Left ventricle myocardium inferior (tissue), 1 donor: ENCODE measurements around the gene FAIM2. TPM values are rescaled to one million over a fixed set of nuclear protein-coding genes. Genes with fewer than 3 reads are reported as not detected.

Experiments
- DNase-seq: peaks from one replicate; pipeline ENCODE4 v3.0.0-alpha.2; 2020
- H3K27ac ChIP-seq: fragments of 200-600 bp; replicated peaks from 2 replicates; pipeline ENCODE4 v1.8.0; 2021
- H3K27me3 ChIP-seq: fragments of 200-600 bp; 2 replicates; pipeline ENCODE4 v1.8.0; 2021; ENCODE audit warnings: low read depth
- H3K36me3 ChIP-seq: fragments of 200-600 bp; 2 replicates; pipeline ENCODE4 v1.8.0; 2021
- H3K4me1 ChIP-seq: fragments of 200-600 bp; 2 replicates; pipeline ENCODE4 v1.8.0; 2021
- H3K4me3 ChIP-seq: fragments of 200-600 bp; 2 replicates; pipeline ENCODE4 v1.8.0; 2021; ENCODE audit warnings: mild to moderate bottlenecking, moderate library complexity
- H3K9me3 ChIP-seq: fragments of 200-600 bp; replicated peaks from 2 replicates; pipeline ENCODE4 v1.8.0; 2021
- intact Hi-C: fragments of 100-400 bp; cut with micrococcal nuclease; formaldehyde crosslinking; loops from one replicate; pipeline ENCODE4 v1.11.0; 2022
- total RNA-seq: library from RNA; stranded (reverse); fragmentation: NEBNext Ultra II Directional; extraction: Animal tissue kit (Norgen Biotek cat#: 25700); gene quantifications from one replicate; pipeline ENCODE4 v1.2.1, GENCODE V29; 2021
- TF ChIP-seq, protein P1 (sequence below): fragments of 200-600 bp; IDR thresholded peaks from 2 replicates; pipeline ENCODE4 v1.8.0; 2021; ENCODE audit warnings: antibody characterized with exemption, mild to moderate bottlenecking, borderline replicate concordance
- donor health status: DM: no; HTN: yes; CAD: no; lungs with severe emphysema.

Gene FAIM2
- total RNA-seq, 1 donor from 2014 or later: 7.4 TPM

DNA sequence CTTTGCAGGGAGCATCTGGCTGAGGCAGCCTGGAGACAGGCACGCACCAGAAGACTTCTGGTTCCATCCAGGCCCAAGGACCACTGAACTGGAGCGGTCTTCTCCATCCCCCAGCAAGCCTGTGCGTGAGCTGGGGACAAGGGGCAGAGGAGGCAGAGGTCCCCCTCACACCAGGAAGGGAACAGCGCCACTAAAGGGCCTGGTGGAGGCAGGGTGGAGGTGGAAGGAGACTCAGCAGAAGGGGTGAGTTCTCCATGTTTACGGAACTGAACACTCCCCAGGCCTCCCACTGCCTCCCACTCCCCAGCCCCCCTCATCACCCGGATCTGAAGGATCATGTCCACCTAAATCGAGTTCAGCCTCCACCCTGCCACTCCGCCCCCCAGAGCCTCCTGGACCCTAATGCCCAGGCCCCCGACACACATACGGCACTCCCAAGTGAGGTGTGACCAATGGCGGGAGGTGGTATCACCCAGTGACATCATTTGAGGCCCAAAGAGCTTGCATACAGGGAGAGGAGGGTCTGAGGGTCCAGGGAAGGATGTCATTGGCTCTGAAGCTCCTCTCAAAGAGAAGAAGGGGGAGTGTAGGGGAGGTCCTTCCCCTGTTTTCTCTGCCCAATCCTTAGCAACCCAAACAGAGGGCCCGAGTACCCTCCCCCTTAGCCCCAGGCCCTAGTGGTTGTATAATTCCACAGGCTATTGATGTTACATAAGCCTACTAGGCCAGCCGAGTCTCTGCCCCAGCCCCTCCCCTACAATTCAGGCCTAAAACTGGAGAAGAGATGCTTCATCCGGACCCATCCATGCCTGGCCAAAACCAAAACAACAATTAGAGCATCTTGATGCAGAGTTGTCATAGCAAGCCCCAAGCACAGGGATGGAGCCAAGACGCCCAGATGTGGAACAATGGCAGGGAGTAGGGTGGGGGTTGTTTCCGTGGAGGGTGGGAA lies 1.0 kb downstream of the FAIM2 start:
- peaks cover 84% of the 10 kb centered on the region for H3K27me3 ChIP-seq
- H3K4me3 ChIP-seq: peak overlapping the region; percentile 58
- H3K27ac ChIP-seq: peak overlapping the region; percentile 68

DNA sequence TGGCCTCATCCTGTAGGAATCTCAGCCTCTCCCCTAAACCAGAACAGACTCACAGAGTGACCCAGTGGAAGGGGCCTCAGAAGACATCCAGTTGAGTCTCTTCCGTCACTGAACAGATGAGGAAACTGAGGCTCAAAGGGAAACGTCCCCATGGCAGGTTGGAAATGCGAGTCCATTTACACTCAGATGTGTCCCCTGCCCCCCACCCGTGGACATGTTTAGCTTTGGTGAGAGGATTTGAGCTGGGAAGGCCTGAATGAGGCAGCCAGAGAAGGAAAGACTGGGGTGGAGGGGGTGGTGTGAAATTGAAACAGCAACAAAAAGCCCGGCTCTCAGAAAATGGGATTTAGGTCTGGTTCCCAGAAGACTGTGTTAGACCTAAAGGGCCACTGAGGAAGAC lies 1.7 kb downstream of the FAIM2 start:
- Histone ChIP-seq H3K27ac (no peak overlapping the region), H3K27me3 (peaks cover 91% of the 10 kb centered on the region), H3K4me1 (peaks cover 13% of the 10 kb centered on the region), H3K36me3 (no peaks in the 10 kb centered on the region), H3K9me3 (no peaks in the 10 kb centered on the region), H3K4me3 (peak overlapping the region; percentile 58)
- TF ChIP-seq, protein P1, sequence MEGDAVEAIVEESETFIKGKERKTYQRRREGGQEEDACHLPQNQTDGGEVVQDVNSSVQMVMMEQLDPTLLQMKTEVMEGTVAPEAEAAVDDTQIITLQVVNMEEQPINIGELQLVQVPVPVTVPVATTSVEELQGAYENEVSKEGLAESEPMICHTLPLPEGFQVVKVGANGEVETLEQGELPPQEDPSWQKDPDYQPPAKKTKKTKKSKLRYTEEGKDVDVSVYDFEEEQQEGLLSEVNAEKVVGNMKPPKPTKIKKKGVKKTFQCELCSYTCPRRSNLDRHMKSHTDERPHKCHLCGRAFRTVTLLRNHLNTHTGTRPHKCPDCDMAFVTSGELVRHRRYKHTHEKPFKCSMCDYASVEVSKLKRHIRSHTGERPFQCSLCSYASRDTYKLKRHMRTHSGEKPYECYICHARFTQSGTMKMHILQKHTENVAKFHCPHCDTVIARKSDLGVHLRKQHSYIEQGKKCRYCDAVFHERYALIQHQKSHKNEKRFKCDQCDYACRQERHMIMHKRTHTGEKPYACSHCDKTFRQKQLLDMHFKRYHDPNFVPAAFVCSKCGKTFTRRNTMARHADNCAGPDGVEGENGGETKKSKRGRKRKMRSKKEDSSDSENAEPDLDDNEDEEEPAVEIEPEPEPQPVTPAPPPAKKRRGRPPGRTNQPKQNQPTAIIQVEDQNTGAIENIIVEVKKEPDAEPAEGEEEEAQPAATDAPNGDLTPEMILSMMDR: no peak
- DNase-seq: no peak
- intact Hi-C loops: no loop called here

More for the DNA sequence above, 1.0 kb downstream of the FAIM2 start:
- intact Hi-C loops: no loop called here
- Histone ChIP-seq H3K36me3 (no peaks in the 10 kb centered on the region), H3K4me1 (peaks cover 13% of the 10 kb centered on the region), H3K9me3 (no peaks in the 10 kb centered on the region)
- DNase-seq: no peak
- TF ChIP-seq, protein P1: no peak

DNA sequence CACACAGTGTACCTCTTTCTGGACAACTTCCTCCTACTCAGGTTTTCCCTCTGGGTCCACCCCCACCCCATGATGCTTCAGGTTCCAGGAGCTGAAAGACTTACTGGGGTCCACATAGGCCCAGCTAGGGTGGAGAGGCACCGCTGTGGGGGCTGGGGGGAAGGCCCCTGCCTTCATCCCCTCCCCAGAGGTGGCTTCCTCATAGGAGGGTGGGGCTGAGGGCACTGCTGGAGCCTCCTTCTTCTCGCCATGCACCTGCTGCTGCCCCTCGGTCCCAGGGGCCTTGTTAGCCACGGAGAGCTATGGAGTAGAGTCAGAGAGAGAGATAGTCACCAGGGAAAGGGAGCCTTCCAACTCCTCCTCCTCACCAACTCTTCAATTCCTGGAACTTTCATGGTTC lies 2.7 kb downstream of the FAIM2 start:
- intact Hi-C loops: no loop called here
- no peaks in the 10 kb centered on the region for H3K36me3 ChIP-seq

DNA sequence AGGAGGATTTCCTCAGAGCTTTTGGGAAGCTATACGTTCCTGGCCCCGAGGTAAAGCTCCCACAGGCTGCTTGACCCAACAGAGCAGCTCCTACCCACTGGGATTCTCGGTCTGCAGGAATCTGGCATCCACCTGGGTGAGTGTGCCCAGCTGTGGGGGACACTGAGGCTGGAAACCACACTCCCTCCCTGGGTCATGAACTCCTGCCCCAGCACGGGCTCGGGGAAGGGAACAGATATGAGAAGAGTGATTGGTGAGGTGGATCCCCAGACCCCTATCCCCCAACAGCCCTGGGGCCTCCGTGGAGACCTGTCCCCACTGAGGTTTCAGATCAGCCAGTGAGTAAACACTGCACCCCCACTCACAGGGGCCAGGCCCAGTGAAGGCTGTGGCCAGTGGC lies 3.3 kb downstream of the FAIM2 start:
- no peak for DNase-seq
- intact Hi-C loops: no loop called here
- H3K27me3 ChIP-seq: peaks cover 83% of the 10 kb centered on the region
- no peak overlapping the region for H3K27ac ChIP-seq
- TF ChIP-seq, protein P1: no peak
- H3K4me3 ChIP-seq: no peak overlapping the region
- no peaks in the 10 kb centered on the region for H3K36me3 ChIP-seq
- peaks cover 13% of the 10 kb centered on the region for H3K4me1 ChIP-seq
- no peaks in the 10 kb centered on the region for H3K9me3 ChIP-seq

More for the DNA sequence above, 2.7 kb downstream of the FAIM2 start:
- Histone ChIP-seq H3K27me3 (peaks cover 90% of the 10 kb centered on the region), H3K4me1 (peaks cover 13% of the 10 kb centered on the region), H3K9me3 (no peaks in the 10 kb centered on the region), H3K4me3 (no peak overlapping the region), H3K27ac (no peak overlapping the region)
- TF ChIP-seq, protein P1: no peak
- DNase-seq: no peak

DNA sequence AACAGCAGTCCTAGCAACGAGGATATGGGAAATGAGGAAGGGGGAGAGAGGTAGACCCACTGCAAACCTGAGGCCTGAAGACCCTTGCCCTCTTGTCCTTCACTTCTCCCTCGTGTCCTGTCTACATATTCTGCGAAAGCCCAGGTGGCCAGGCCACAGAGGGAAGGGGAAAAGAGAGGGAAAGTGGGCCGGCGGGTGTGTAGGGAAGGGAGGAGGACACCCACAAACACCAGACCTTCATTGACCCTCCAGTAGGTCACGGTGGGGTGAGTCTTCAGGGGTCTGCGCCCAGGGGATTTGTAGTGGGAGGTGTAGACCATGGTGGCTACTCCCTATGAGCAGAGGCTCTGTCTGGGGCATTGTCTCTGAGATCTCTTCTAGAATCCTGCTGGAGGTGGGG lies 3.8 kb downstream of the FAIM2 start:
- Histone ChIP-seq H3K4me3 (no peak overlapping the region), H3K27ac (no peak overlapping the region), H3K27me3 (peaks cover 79% of the 10 kb centered on the region), H3K36me3 (no peaks in the 10 kb centered on the region), H3K9me3 (no peaks in the 10 kb centered on the region), H3K4me1 (peaks cover 13% of the 10 kb centered on the region)
- DNase-seq: no peak
- TF ChIP-seq, protein P1: no peak
- intact Hi-C loops: no loop called here
